Stimulated activated CD4-positive, alpha-beta T cell treated with anti-CD3 and anti-CD28 coated beads, TNF-alpha, amount 100 ng/mL, for 1 hour (primary cell): Measurements from ENCODE around the gene NRCAM.
"Not testable (repeated sequence)": the region's sequence is repeated elsewhere in the genome, so short reads cannot be mapped to it uniquely, and the experiment has no call there.

ENCODE experiments used
- DNase-seq, 3 donors: peaks; one replicate each; pipeline ENCODE4 v3.0.0-alpha.2; 2020; ENCODE audit warnings: low read depth in 3 of 3, low spot score in 1 of 3

The NRCAM gene

DNA sequence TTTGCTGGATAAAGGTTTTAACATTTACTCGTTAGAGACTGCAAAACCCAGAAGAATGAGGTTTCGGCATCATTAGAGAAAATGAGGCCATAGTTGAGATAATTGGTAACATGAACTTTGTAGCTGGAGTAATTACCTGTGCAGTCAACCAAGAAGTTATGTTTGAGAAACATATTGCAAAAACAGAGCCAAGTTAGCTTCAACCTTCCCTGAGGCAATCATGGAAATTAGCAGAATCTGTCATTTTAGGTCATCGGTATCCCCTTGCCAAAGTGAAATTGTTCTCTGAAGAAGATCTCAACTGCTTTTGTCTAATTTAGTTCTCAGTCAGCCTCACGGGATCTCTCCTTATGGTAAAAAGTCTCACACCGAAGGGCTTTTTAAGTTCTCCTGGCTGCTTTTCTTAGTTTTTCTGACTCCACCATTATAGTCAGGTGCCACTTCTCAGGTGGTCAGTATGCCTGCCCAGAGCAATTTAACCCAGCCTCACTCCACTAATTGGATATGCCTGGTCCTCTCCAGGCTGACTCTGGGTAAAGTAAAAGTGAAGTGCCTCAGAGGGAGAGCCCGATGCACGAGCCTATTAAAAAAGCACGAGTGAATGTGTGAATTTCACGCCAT, 52.5 kb downstream of the NRCAM start:
- no peak for DNase-seq

GRCh38 chr7:108402865-108403264, 53.4 kb downstream of the NRCAM start:
- DNase-seq, result no peak

GRCh38 chr7:108396080-108396479, 60.2 kb downstream of the NRCAM start:
- no peak for DNase-seq

GRCh38 chr7:108395426-108395825, 60.8 kb downstream of the NRCAM start:
- no peak for DNase-seq

DNA sequence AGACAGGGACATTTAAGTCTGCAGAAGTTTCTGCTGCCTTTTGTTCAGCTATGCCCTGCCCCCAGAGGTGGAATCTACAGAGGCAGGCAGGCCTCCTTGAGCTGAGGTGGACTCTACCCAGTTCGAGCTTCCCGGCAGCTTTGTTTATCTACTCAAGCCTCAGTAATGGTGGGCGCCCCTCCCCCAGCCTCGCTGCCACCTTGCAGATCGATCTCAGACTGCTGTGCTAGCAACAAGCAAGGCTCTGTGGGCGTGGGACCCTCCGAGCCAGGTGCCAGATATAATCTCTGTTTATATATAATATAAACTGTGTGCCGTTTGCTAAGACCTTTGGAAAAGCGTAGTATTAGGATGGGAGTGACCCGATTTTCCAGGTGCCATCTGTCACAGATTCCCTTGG, 63.1 kb downstream of the NRCAM start:
- DNase-seq, result not testable (repeated sequence)

DNA sequence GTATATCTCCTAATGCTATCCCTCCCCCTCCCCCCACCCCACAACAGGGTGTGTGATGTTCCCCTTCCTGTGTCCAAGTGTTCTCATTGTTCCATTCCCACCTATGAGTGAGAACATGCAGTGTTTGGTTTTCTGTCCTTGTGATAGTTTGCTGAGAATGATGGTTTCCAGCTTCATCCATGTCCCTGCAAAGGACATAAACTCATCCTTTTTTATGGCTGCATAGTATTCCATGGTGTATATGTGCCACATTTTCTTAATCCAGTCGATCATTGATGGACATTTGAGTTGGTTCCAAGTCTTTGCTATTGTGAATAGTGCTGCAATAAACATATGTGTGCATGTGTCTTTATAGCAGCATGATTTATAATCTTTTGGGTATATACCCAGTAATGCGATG, 68.5 kb downstream of the NRCAM start:
- not testable (repeated sequence) for DNase-seq

- no peak for DNase-seq
Observed at GRCh38 chr7:108385834-108386422, 70.3 kb downstream of the NRCAM start.

GRCh38 chr7:108384716-108385483, 71.3 kb downstream of the NRCAM start:
- no peak for DNase-seq

- DNase-seq, result no peak
Observed at GRCh38 chr7:108382932-108383331, 73.3 kb downstream of the NRCAM start.

- no peak for DNase-seq
Observed at GRCh38 chr7:108380517-108380916, 75.7 kb downstream of the NRCAM start.

GRCh38 chr7:108376206-108376605, 80.0 kb downstream of the NRCAM start:
- no peak for DNase-seq

- no peak for DNase-seq
Observed at GRCh38 chr7:108375668-108376067, 80.6 kb downstream of the NRCAM start.

DNA sequence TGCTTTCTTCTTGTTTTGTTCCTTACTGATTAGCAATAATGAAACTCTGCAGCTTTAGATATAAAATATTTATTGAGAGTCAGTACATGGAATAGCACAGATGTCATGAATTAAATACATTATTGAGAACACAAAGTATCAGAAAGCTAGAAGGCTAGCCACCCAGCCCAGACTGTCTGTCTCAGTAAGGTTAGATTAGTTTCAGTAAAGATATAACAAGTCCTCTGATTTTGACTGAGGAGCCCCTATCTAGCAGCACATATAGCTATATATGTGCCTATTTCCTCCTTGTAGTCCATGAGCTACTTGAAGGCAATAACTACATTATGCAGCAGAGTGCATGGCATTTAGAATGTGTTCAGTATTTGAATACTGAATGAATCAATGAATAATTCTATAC, 81.3 kb downstream of the NRCAM start:
- no peak for DNase-seq

DNA sequence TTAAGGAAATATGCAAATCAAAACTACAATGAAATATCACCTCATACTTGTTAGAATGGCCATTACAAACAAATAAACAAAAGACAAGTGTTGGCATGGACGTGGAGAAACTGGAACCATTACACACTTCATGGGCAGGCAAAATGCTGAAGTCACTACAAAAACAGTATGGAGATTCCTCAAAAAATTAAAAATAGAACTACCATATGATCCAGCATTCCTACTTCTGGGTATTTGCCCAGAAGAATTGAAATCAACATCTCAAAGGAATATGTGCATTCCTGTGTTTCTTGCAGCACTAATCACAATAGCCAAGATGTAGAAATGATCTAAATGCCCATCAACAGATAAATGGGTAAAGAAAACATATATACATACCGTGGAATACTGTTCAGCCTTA, 83.6 kb downstream of the NRCAM start:
- no peak for DNase-seq

DNA sequence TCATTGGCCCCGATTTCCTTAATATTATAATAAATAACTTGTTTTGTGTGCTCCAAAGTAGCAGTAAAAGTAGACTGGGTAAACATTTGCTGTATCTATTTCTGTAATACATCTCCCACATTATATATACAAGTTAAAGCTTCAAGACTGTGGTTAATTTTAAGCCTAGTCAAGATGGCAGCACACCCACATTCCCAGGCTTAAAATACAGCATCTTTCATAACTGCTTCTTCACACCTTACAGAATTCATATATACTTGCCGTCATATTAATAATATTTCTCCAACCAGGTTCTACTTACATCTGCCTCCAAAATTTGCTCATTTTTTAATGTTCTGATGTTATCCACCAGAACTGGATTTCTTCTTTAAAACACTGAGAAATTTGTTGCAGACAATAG, 85.6 kb downstream of the NRCAM start:
- DNase-seq, result no peak

GRCh38 chr7:108368466-108368865, 87.8 kb downstream of the NRCAM start:
- no peak for DNase-seq

GRCh38 chr7:108367946-108368345, 88.3 kb downstream of the NRCAM start:
- DNase-seq, result no peak

DNA sequence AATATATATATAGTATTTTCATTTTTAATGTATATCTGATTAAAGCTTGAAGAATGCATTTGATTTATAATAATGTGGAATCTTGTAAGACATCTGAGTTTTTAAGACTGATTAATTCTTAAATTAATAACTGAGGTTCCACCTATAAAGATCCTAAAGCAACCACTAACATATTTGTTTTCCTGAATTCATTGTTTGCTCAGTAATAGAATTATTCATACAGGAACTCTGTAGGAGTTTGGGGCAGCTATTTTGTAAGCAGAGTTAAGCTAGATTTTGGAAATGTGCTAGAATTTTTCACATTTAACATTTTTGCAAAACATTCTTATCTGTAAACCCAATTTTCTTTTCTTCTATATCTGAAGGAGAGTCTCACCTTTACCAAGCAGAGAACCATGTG, 88.9 kb downstream of the NRCAM start:
- no peak for DNase-seq

- no peak for DNase-seq
Observed at GRCh38 chr7:108363659-108364058, 92.6 kb downstream of the NRCAM start.

DNA sequence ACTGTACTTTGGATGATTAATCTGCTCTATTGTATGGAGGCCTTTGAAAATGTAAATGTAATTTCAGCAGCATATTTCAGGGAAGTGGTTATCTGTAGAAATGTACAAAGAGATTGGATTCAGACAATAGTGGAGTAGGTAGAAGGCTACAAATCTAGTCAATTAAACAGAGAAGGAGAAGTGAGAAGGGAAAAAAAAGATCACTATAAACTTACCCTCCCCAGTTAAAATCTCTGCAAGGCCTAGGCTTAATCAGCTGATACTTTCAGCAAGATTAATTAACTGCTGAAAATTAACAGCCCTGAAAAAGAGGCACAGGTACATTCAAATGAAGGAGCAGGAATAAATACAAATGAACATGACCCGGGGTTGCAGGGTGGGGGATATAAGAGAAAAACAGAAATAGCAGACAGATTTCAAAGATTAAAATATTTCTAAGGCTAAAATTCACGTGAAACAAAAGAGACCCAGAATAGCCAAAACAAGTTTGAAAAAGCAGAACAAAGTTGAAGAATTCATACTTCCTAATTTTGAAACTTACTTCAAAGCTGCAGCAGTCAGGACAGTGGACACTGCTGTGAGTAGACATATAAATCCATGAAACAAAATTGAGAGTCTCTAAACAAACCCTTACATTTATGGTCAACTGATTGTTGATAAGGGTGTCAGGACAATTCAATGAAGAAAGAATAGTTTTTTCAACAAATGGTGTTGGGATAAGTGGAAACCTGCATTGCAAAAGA, 96.0 kb downstream of the NRCAM start:
- no peak for DNase-seq

DNA sequence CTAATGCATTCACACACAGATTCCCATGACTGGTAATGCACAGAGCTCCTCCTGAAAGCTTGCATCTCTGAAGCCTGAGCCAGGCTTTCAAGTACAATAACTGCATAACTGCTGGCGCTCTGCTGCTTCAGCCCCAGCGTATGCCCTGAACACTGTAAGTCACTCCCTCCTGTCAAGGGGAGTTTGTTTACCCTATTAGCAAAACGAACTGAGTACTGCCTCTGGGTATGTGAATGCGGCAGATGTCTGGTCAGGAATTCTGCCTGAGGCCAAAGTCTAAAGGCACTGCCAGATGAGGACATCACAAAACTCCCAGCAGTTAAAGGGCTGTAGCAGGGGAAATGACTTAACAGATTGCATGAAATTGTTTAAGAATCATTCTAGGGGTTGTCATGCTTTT, 97.7 kb downstream of the NRCAM start:
- DNase-seq, result no peak

DNA sequence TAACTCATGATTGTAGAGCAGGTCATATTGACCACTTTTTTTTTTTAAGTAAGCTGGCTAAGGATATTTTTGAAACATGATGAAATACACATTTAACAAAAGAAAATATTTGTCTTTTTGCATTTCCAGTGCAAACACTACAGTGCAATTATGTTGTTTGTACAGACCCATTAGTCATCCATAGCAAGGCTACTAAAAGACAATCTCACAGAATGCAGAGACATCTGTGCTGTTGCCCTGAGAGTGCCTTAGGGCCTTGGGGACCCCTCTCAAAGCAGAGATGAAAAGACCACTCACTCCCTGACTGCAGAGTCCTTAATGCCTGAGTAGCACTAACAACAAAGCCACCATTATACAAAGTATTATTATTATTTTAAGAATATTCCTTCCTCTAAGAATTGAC, 104.5 kb downstream of the NRCAM start:
- no peak for DNase-seq
